Measurements from ENCODE around the gene NEK6.

NEK6 gene

GRCh38 chr9:124262649-124262972, 4.9 kb downstream of the NEK6 start:
- DNase-seq: no peak

GRCh38 chr9:124263213-124263612, 5.5 kb downstream of the NEK6 start:
- no peak for DNase-seq

- peak in 2 of 3 experiments; percentile 27 to 50 for DNase-seq
These were observed 6.2 kb downstream of the NEK6 start for GRCh38 chr9:124263800-124264426.

- DNase-seq: no peak
These were observed 7.1 kb downstream of the NEK6 start for GRCh38 chr9:124264823-124265233.

DNA sequence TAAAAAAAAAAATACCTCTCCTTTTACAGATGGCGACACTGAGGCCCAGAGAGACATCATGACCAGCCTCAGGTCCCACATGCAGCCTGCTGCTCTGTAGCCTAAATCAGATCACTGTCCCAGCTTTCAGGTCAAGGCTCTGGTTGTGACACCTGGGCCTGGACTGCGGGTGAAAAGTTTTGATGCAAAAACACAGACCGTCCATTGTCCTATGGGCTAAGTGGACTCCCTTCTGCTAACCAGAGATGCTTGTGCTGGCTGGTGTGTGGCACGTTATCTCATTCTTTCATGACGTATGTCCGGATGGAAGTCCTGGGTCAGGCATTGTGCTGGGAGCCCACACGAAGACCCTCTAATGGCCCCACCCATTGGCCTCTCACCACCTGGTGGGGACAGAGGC, 7.8 kb downstream of the NEK6 start:
- DNase-seq: no peak

DNA sequence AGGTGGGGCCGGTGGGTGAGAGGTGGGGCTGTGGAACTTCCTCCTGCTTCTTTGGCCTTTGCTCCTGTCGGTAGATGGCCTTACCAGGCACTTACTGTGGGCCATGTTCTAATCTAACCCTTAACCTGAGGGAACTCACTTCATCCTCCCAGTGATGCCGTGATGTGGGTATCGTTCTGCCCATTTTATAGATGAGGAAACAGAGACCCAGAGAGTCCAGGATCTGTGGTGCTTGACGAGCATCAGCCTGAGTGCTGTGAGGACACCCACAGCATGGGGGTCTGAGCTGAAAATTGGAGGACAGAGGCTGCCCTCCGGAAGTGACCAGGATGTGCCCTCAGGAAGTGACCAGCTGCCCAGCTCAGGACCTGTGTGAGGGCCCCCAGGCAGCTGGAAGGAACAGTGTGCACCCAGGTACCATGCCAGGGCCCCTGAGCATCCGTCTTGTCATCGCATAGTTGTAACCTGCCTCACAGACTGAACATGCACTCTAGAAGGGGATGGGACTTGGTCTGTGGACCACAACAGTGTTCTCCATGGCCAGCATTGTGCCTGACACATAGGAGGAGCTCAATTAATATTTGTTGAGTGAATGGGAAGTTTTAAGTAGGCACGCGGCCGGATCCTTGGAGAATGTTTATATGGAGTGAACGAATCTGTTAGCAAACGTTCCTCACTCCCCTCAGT, 8.5 kb downstream of the NEK6 start:
- DNase-seq: no peak

DNA sequence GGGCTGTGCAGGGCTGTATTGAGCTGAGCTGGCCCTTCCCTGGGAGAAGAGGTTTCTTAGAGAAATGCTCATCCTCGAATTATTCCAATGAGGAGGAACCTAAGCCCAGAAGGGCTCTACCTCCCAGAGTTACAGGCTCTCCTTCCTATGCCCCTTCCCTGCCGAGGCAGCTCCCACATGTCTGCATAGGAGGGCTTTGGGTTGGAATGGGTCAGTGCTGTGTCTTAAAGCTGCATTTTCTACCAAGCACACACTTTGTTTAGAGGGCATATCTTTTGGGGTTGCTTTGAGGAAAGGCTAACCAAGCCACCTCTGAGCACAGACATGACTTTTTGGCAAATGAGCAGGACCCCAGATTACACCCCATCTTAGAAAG, 9.1 kb downstream of the NEK6 start:
- no peak for DNase-seq

GRCh38 chr9:124267271-124267807, 9.6 kb downstream of the NEK6 start:
- peak; percentile 2 to 67 (median 36) for DNase-seq

- no peak for DNase-seq
These were observed 10.5 kb downstream of the NEK6 start for GRCh38 chr9:124268248-124268647.

DNA sequence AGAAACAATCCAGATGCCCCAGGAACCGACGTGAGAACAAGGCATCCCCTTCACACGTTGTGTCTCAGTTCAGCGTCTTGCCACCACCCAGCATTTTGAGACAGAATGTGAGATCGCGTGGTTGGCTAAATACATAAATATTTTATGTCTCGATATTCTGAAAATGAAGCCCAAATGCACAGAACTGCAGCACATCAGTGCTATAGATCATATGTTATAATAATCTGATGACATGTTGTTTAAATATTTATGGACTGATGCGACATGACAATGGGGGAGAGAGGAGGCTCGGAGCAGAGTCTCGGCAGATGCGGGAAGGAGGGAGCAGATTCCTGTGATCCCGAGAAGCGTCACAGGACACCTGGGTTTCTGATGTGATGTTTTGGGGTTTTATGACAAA, 10.9 kb downstream of the NEK6 start:
- no peak for DNase-seq

DNA sequence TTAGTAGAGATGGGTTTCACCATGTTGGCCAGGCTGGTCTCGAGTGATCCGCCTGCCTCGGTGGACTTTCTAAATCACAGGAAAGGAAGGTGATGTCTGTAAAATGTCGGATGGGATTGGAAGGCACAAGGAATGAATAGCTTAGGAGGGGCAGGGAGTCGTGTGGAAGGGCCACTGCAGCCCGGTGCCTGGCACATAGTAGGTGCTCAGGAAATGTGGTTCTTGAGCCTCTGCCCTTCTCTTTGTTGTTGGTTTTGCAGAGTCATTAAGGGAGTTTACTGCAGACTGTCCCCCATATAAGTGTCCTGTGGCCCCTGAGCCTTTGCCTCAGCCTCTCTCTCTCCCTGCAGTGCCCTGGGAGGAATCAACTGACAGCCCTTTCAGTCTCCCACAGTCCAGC, 11.8 kb downstream of the NEK6 start:
- no peak for DNase-seq

GRCh38 chr9:124270504-124271335, 13.0 kb downstream of the NEK6 start:
- peak in 2 of 3 experiments; percentile 61 to 89 for DNase-seq

GRCh38 chr9:124271660-124272059, 13.9 kb downstream of the NEK6 start:
- peak in 2 of 3 experiments; percentile 58 to 67 for DNase-seq

DNA sequence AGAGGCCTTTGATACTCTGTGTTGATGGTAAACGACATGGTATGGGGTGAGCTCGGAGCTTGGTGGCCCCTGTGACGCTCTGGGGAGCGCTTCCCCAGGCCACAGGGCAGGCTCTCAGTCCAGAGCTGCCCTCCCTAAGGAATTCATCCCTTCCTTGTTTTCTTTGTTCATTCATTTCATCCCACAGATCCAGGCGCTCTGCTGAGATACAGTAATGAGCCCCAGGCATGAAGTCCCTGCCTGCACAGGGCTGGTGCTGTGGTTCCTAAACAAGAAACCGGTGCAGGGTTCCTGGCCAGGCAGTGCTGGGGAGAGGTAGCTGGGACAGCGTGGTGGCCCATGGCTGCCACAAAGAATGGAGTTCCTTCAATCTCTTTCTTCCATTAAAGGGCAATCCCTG, 14.4 kb downstream of the NEK6 start:
- DNase-seq: no peak

GRCh38 chr9:124272979-124273378, 15.2 kb downstream of the NEK6 start:
- no peak for DNase-seq

- DNase-seq: no peak
These were observed 15.8 kb downstream of the NEK6 start for GRCh38 chr9:124273427-124274160.

GRCh38 chr9:124274226-124274625, 16.5 kb downstream of the NEK6 start:
- no peak for DNase-seq

GRCh38 chr9:124274738-124275137, 17.0 kb downstream of the NEK6 start:
- no peak for DNase-seq

DNA sequence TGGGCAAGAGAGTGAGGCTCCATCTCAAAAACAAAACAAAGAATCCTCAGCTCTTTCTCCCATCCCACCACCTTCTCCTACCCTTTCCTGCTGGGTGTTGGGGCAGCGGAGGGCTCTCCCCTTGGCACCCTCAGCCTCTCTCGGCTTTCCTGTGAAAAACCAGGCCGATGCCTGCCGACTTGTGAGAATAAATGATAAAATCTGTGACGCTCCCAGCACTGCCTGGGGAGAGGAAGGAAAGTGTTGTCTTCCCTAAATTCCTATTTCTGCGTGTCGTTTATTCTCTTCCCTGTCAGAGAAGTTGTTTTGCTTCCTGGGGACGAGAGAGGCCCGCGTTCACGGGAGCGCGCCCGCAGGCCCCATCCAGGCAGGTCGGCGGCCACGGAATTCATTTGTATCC, 19.7 kb downstream of the NEK6 start:
- DNase-seq: no peak

GRCh38 chr9:124278054-124278540, 20.3 kb downstream of the NEK6 start:
- DNase-seq: peak in 1 of 3 experiments; percentile 16

DNA sequence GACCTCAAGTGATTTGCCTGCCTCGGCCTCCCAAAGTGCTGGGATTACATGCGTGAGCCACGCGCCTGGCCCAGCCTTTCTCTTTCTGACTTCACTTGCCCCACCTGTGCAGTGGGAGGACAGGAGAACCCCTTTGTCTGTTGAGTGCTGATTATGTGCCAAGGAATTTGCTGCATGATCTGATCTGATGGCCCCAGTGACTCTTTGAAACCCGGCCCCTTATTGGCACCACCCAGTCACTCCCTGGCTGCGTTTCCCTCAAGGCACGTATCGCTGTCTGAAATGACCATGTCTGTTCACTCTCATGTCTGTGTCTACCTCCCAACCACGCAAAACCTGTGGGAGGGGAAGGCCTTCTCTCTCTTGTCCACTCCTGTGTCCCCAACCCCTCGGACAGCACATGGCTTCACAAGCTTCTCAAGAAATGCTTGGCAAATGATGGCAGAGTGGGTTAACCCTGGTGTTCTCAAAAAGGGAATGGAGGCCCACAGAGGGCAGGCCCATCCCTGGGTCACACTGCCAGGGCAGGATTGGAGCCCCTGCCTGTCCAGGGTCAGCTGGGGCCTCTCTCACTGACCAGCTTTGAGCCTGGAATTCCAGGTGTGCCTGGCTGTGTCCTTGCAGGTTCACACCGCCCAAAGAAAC, 21.9 kb downstream of the NEK6 start:
- DNase-seq: no peak

DNA sequence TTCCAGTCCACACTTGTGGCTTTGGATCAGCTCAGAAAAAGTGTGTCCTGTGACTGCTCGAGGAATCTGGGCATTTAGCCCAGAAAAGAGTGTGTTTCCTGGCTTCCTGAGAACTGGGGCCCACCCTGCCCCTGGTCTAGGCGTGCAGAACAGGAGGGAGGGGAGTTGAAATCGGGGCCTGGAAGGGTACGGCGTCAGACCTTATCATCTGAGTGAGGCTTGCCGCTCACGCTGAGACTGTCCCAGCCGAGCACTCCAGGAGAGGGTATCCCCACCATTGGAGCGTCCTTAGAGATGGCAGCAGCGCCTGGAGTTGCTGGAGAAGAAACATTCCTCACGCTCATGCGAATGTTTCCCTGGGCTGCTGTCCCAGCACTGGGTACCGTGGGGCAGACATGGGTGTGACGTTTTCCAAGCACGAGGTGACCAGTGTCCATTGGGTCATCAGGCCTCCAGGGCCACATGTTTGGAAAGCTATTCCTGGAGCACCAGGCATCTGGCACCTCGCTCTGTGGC, 22.5 kb downstream of the NEK6 start:
- DNase-seq: no peak

Measured in NCI-H1417 (cell line).